HEK293T (cell line): Measurements from ENCODE around the gene PIP4K2B.

ENCODE experiments used
- CTCF ChIA-PET: fragments of 350-600 bp; formaldehyde crosslinking; extraction: SDS; loops from one replicate; lab custom pipeline; 2021; ENCODE audit warnings: antibody characterized with exemption, inconsistent platforms; lab: Yijun Ruan, JAX
- POLR2A ChIA-PET: fragments of 350-600 bp; formaldehyde crosslinking; extraction: SDS; loops from one replicate; lab custom pipeline; 2020; ENCODE audit warnings: antibody characterized with exemption, inconsistent platforms; lab: Yijun Ruan, JAX
- DNase-seq: peaks from one replicate; pipeline ENCODE4 v3.0.0; 2012; ENCODE audit warnings: mixed read lengths; ENCODE audit errors: extremely low spot score
- ARNT ChIP-seq: fragments of 450-650 bp; IDR thresholded peaks from 2 replicates; pipeline ENCODE4 v1.6.1; 2017; ENCODE audit warnings: mild to moderate bottlenecking
- BHLHE40 ChIP-seq: fragments of 450-650 bp; IDR thresholded peaks from 2 replicates; pipeline ENCODE4 v1.6.1; 2016; ENCODE audit warnings: mild to moderate bottlenecking, moderate library complexity, borderline replicate concordance
- CTBP1 ChIP-seq: fragments of 450-650 bp; IDR thresholded peaks from 2 replicates; pipeline ENCODE4 v1.6.1; 2016; ENCODE audit warnings: borderline replicate concordance
- ELF4 ChIP-seq: fragments of 450-650 bp; IDR thresholded peaks from 2 replicates; pipeline ENCODE4 v1.6.1; 2017; ENCODE audit warnings: antibody characterized with exemption
- FOXA1 ChIP-seq: fragments of 450-650 bp; IDR thresholded peaks from 2 replicates; pipeline ENCODE4 v1.6.1; 2016; ENCODE audit warnings: mild to moderate bottlenecking
- FOXK2 ChIP-seq: fragments of 450-650 bp; IDR thresholded peaks from 2 replicates; pipeline ENCODE4 v1.6.1; 2016; ENCODE audit warnings: mild to moderate bottlenecking
- FOXM1 ChIP-seq: fragments of 450-650 bp; IDR thresholded peaks from 2 replicates; pipeline ENCODE4 v1.6.1; 2017; ENCODE audit warnings: mild to moderate bottlenecking, borderline replicate concordance
- HDGF ChIP-seq: fragments of 450-650 bp; IDR thresholded peaks from 2 replicates; pipeline ENCODE4 v1.6.1; 2017; ENCODE audit warnings: antibody characterized with exemption, borderline replicate concordance
- L3MBTL2 ChIP-seq: fragments of 450-650 bp; conservative IDR thresholded peaks from 2 replicates; pipeline ENCODE4 v1.6.1; 2016; ENCODE audit warnings: mild to moderate bottlenecking
- LEF1 ChIP-seq: fragments of 450-650 bp; IDR thresholded peaks from 2 replicates; pipeline ENCODE4 v1.6.1; 2017; ENCODE audit warnings: mild to moderate bottlenecking, borderline replicate concordance
- NFRKB ChIP-seq: fragments of 450-650 bp; IDR thresholded peaks from 2 replicates; pipeline ENCODE4 v1.6.1; 2016; ENCODE audit warnings: mild to moderate bottlenecking, moderate library complexity
- PKNOX1 ChIP-seq: fragments of 450-650 bp; IDR thresholded peaks from 2 replicates; pipeline ENCODE4 v1.6.1; 2016
- SP1 ChIP-seq: fragments of 450-650 bp; IDR thresholded peaks from 2 replicates; pipeline ENCODE4 v1.6.1; 2017
- SUZ12 ChIP-seq: fragments of 450-650 bp; IDR thresholded peaks from 2 replicates; pipeline ENCODE4 v1.6.1; 2016; ENCODE audit warnings: mild to moderate bottlenecking
- TARDBP ChIP-seq: fragments of 450-650 bp; IDR thresholded peaks from 2 replicates; pipeline ENCODE4 v1.6.1; 2016
- ZNF384 ChIP-seq: fragments of 450-650 bp; IDR thresholded peaks from 2 replicates; pipeline ENCODE4 v1.6.1; 2016

Gene PIP4K2B

GRCh38 chr17:38750312-38751121, 48.8 kb downstream of the PIP4K2B start:
- no peak for DNase-seq
- ChIA-PET POLR2A (interaction anchor here (0.8 to 2.3 kb wide), 5 partner anchors 12 to 98 kb away, joined by 3 to 19 read pairs (median 4); partner anchors contain the start of gene CISD3), CTCF (interaction anchor here (0.5 to 1.8 kb wide), 2 partner anchors 15 to 232 kb away, joined by 3 to 5 read pairs; no protein-coding TSS in a partner anchor)
- TF ChIP-seq NFRKB (no peak), FOXK2 (no peak), L3MBTL2 (no peak), ARNT (no peak), LEF1 (no peak), FOXM1 (no peak), PKNOX1 (no peak), TARDBP (no peak), SUZ12 (no peak), HDGF (no peak), ZNF384 (no peak), BHLHE40 (no peak), CTBP1 (no peak), FOXA1 (no peak), SP1 (no peak)

- DNase-seq, result no peak
- CTCF ChIA-PET, result interaction anchor here (0.5 to 1.1 kb wide), 3 partner anchors 15 to 403 kb away, joined by 3 to 7 read pairs (median 4); no protein-coding TSS in a partner anchor
- TF ChIP-seq FOXK2, result no peak
- no peak for TF ChIP-seq ZNF384
- TF ChIP-seq BHLHE40, result no peak
- TF ChIP-seq FOXM1, result no peak
- TF ChIP-seq LEF1, result no peak
- TF ChIP-seq FOXA1, result no peak
- TF ChIP-seq ARNT, result no peak
- no peak for TF ChIP-seq L3MBTL2
- no peak for TF ChIP-seq ELF4
- no peak for TF ChIP-seq CTBP1
- no peak for TF ChIP-seq TARDBP
- no peak for TF ChIP-seq NFRKB
- TF ChIP-seq PKNOX1, result no peak
- no peak for TF ChIP-seq HDGF
- no peak for TF ChIP-seq SP1
- TF ChIP-seq SUZ12, result no peak
- POLR2A ChIA-PET, result interaction anchor here (0.6 to 2.3 kb wide), 19 partner anchors 11 to 450 kb away, joined by 3 to 19 read pairs (median 3); partner anchors contain the start of genes CISD3, EPOP, PIP4K2B and RPL19
These were observed 49.4 kb downstream of the PIP4K2B start for GRCh38 chr17:38750044-38750311.

- DNase-seq, result no peak
- POLR2A ChIA-PET, result interaction anchor here (0.6 to 2.3 kb wide), 21 partner anchors 11 to 450 kb away, joined by 3 to 19 read pairs (median 3); partner anchors contain the start of genes CISD3, EPOP, PIP4K2B and RPL19
- CTCF ChIA-PET, result interaction anchor here (0.8 to 1.1 kb wide), 2 partner anchors 15 to 403 kb away, joined by 4 to 7 read pairs; no protein-coding TSS in a partner anchor
- TF ChIP-seq L3MBTL2 (peak; percentile 81), ELF4 (no peak)
These were observed 49.9 kb downstream of the PIP4K2B start for GRCh38 chr17:38749223-38750043.

GRCh38 chr17:38748892-38749222, 50.5 kb downstream of the PIP4K2B start:
- no peak for DNase-seq
- CTCF ChIA-PET, result interaction anchor here (1.1 kb wide), 1 partner anchor 14 kb away, joined by 7 read pairs; no protein-coding TSS in a partner anchor
- TF ChIP-seq ELF4 (no peak), CTBP1 (no peak), TARDBP (no peak), FOXK2 (no peak), LEF1 (no peak), ARNT (no peak), HDGF (no peak), NFRKB (no peak), FOXA1 (no peak), BHLHE40 (no peak), PKNOX1 (no peak), FOXM1 (no peak)
- POLR2A ChIA-PET, result interaction anchor here (0.9 to 2.3 kb wide), 11 partner anchors 18 to 451 kb away, joined by 3 to 19 read pairs (median 3); partner anchors contain the start of genes CISD3, PIP4K2B and RPL19

GRCh38 chr17:38748149-38748891, 51.0 kb downstream of the PIP4K2B start, which contains the start of gene PCGF2:
TSS of gene PCGF2 (minus strand) at chr17:38748336. CDS start at chr17:38740402, 7,934 bp downstream.
- POLR2A ChIA-PET, result interaction anchor here (0.9 to 1.7 kb wide), 3 partner anchors 20 to 113 kb away, joined by 3 to 5 read pairs (median 3); no protein-coding TSS in a partner anchor
- CTCF ChIA-PET, result interaction anchor here (0.7 kb wide), 1 partner anchor 19 kb away, joined by 3 read pairs; no protein-coding TSS in a partner anchor
- DNase-seq, result peak; percentile 70
- TF ChIP-seq TARDBP (no peak), SUZ12 (no peak), ELF4 (no peak), FOXM1 (no peak), NFRKB (no peak), L3MBTL2 (no peak), LEF1 (no peak), ARNT (no peak), FOXK2 (no peak), HDGF (no peak), CTBP1 (no peak), BHLHE40 (no peak), PKNOX1 (no peak), SP1 (no peak), ZNF384 (no peak), FOXA1 (no peak)
